Breast epithelium (tissue), 4 donors: Measurements from ENCODE around the gene NDUFS6. TPM values are rescaled to one million over a fixed set of nuclear protein-coding genes. Genes with fewer than 3 reads are reported as not detected.
A peak's percentile ranks its signal among the peaks of the same experiment; 100 is the strongest.

Experiments used
- DNase-seq, 2 donors: peaks; one replicate each; pipeline ENCODE4 v3.0.0-alpha.2; 2019; ENCODE audit warnings: low spot score in 2 of 2
- H3K27ac ChIP-seq, 2 donors: fragments of 200-600 bp; sonication (generic) in 1 of 2; one replicate each; pipeline ENCODE4 v1.5.1; 2016 to 2019; ENCODE audit warnings: mild to moderate bottlenecking in 1 of 2
- H3K27me3 ChIP-seq, 2 donors: fragments of 200-600 bp; sonication (generic) in 1 of 2; one replicate each; pipeline versions ENCODE4 v1.5.1 to v1.6.0; 2017 to 2019; ENCODE audit warnings: control low read depth in 1 of 2, mild to moderate bottlenecking in 1 of 2
- H3K36me3 ChIP-seq: fragments of 200-600 bp; one replicate; pipeline ENCODE4 v1.5.1; 2019
- H3K4me1 ChIP-seq, 2 donors: fragments of 200-600 bp; sonication (generic); one replicate each; pipeline ENCODE4 v1.5.1; 2016 to 2019; ENCODE audit warnings: control low read depth in 1 of 2
- H3K4me3 ChIP-seq, 3 donors: fragments of 200-600 bp; sonication (generic); 1 replicate in 2 of 3; 2 replicates in 1 of 3; pipeline ENCODE4 v1.5.1; 2016 to 2019; ENCODE audit warnings: mild to moderate bottlenecking in 3 of 3, moderate library complexity in 2 of 3
- H3K9me3 ChIP-seq, 2 donors: fragments of 200-600 bp; sonication (generic) in 1 of 2; one replicate each; pipeline ENCODE4 v1.5.1; 2016 to 2019; ENCODE audit warnings: control low read depth in 1 of 2
- CTCF ChIP-seq, 3 donors: fragments of 450-650 bp; IDR thresholded peaks; one replicate each; pipeline ENCODE4 v1.5.1; 2016 to 2017; ENCODE audit warnings: antibody characterized with exemption in 3 of 3, mild to moderate bottlenecking in 3 of 3, moderate library complexity in 3 of 3
- POLR2A ChIP-seq: fragments of 450-650 bp; IDR thresholded peaks from one replicate; pipeline ENCODE4 v1.6.1; 2016; ENCODE audit warnings: antibody characterized with exemption, mild to moderate bottlenecking, moderate library complexity
- POLR2AphosphoS5 ChIP-seq, 3 donors: sonication (generic); formaldehyde crosslinking; IDR thresholded peaks; one replicate each; pipeline ENCODE4 v1.6.1; 2017; ENCODE audit warnings: antibody characterized with exemption in 3 of 3
- intact Hi-C: fragments of 100-400 bp; cut with DNase I; formaldehyde crosslinking; loops from one replicate; pipeline ENCODE4 v1.15.1; 2023; ENCODE audit warnings: low total_unique reads
- total RNA-seq, 3 donors: library from RNA; depleted of rRNA; stranded (reverse); fragments of >200 nt; gene quantifications; one replicate each; pipeline ENCODE4 v1.1.0, GENCODE V29; 2016

NDUFS6 gene
- total RNA-seq, 3 donors from 2014 or later, result 37.9 to 68.8 (median 48.0) TPM

- Histone ChIP-seq H3K27me3 (no peaks in the 10 kb centered on the region), H3K4me1 (no peaks in the 10 kb centered on the region), H3K27ac (no peak overlapping the region), H3K36me3 (no peaks in the 10 kb centered on the region), H3K9me3 (no peaks in the 10 kb centered on the region), H3K4me3 (no peak overlapping the region)
- intact Hi-C loops, result no loop called here
- TF ChIP-seq CTCF (IDR thresholded peaks at IDR 0.05), result no peak
- TF ChIP-seq POLR2A, result no peak
- TF ChIP-seq POLR2AphosphoS5 (IDR thresholded peaks at IDR 0.05), result no peak
- peak in 1 of 2 donors; percentile 24 for DNase-seq
These were observed 22.1 kb upstream of the NDUFS6 start for GRCh38 chr5:1779021-1779680.

- intact Hi-C loops, result no loop called here
- H3K4me1 ChIP-seq, result no peaks in the 10 kb centered on the region
- DNase-seq, result peak in 1 of 2 donors; percentile 47
- H3K27me3 ChIP-seq, result no peaks in the 10 kb centered on the region
- no peak overlapping the region for H3K4me3 ChIP-seq
- TF ChIP-seq POLR2AphosphoS5 (IDR thresholded peaks at IDR 0.05), result no peak
- no peaks in the 10 kb centered on the region for H3K9me3 ChIP-seq
- H3K27ac ChIP-seq, result peak overlapping the region in 1 of 2 donors; percentile 25
- H3K36me3 ChIP-seq, result no peaks in the 10 kb centered on the region
These were observed 21.2 kb upstream of the NDUFS6 start for GRCh38 chr5:1779782-1780613.

GRCh38 chr5:1780614-1780930 is 20.6 kb upstream of the NDUFS6 start:
- Histone ChIP-seq H3K36me3 (no peaks in the 10 kb centered on the region), H3K27ac (peak overlapping the region in 1 of 2 donors; percentile 25), H3K4me1 (no peaks in the 10 kb centered on the region), H3K9me3 (no peaks in the 10 kb centered on the region), H3K4me3 (no peak overlapping the region), H3K27me3 (no peaks in the 10 kb centered on the region)
- TF ChIP-seq CTCF (IDR thresholded peaks at IDR 0.05) (no peak), POLR2AphosphoS5 (IDR thresholded peaks at IDR 0.05) (no peak), POLR2A (no peak)
- intact Hi-C loops, result no loop called here
- peak in 1 of 2 donors; percentile 15 for DNase-seq

- intact Hi-C loops, result no loop called here
- no peaks in the 10 kb centered on the region for H3K27me3 ChIP-seq
- DNase-seq, result peak in 1 of 2 donors; percentile 22
- H3K4me1 ChIP-seq, result no peaks in the 10 kb centered on the region
- no peak for TF ChIP-seq CTCF (IDR thresholded peaks at IDR 0.05)
- no peak for TF ChIP-seq POLR2A
- no peak for TF ChIP-seq POLR2AphosphoS5 (IDR thresholded peaks at IDR 0.05)
- no peak overlapping the region for H3K4me3 ChIP-seq
- no peaks in the 10 kb centered on the region for H3K36me3 ChIP-seq
- no peaks in the 10 kb centered on the region for H3K9me3 ChIP-seq
- H3K27ac ChIP-seq, result no peak overlapping the region
These were observed 20.1 kb upstream of the NDUFS6 start for GRCh38 chr5:1781107-1781506.

GRCh38 chr5:1781726-1782384 is 19.4 kb upstream of the NDUFS6 start:
- peak in 1 of 2 donors; percentile 30 for DNase-seq
- no peaks in the 10 kb centered on the region for H3K36me3 ChIP-seq
- intact Hi-C loops, result no loop called here

More at GRCh38 chr5:1781726-1782384, 19.4 kb upstream of the NDUFS6 start:
- Histone ChIP-seq H3K4me3 (no peak overlapping the region), H3K27ac (no peak overlapping the region), H3K9me3 (no peaks in the 10 kb centered on the region), H3K4me1 (no peaks in the 10 kb centered on the region), H3K27me3 (no peaks in the 10 kb centered on the region)
- TF ChIP-seq POLR2AphosphoS5 (IDR thresholded peaks at IDR 0.05) (no peak), POLR2A (no peak), CTCF (IDR thresholded peaks at IDR 0.05) (no peak)
